Keratinocyte (primary cell): ENCODE data around the gene MAST1.

Source experiments
- CTCF ChIP-seq, 3 experiments: IDR thresholded peaks in 1 of 3; conservative IDR thresholded peaks in 1 of 3; optimal IDR thresholded peaks in 1 of 3; 2 replicates in 2 of 3; 3 replicates in 1 of 3; pipeline versions ENCODE3 to v1.5.1; 2011; ENCODE audit warnings: low read length in 3 of 3, mild to moderate bottlenecking in 3 of 3, moderate library complexity in 2 of 3, control low read depth in 1 of 3, inconsistent platforms in 1 of 3; ENCODE audit not compliant: insufficient read depth in 2 of 3; ENCODE audit errors: extremely low read depth in 1 of 3
- EZH2 ChIP-seq: IDR thresholded peaks from one replicate; pipeline ENCODE4 v1.6.1; 2012; ENCODE audit warnings: inconsistent platforms, mild to moderate bottlenecking, low read length, moderate library complexity

- no peak for TF ChIP-seq CTCF (optimal IDR thresholded peaks at IDR 0.05 in 1 of 3, IDR thresholded peaks at IDR 0.05 in 1 of 3, conservative IDR thresholded peaks at IDR 0.05 in 1 of 3; ENCODE audit: extremely low read depth in 1 of 3, insufficient read depth in 2 of 3, low read length in 3 of 3)
- TF ChIP-seq EZH2 = no peak
Observed at GRCh38 chr19:12896460-12896859, 58.1 kb downstream of the MAST1 start.
